H1 (cell line): ENCODE measurements around the gene TAF11L14. TPM values are rescaled to one million over a fixed set of nuclear protein-coding genes. Genes with fewer than 3 reads are reported as not detected.

ENCODE experiments used
- CTCF ChIA-PET: fragments of 300-600 bp; sonication (Branson Sonifier 250); formaldehyde crosslinking; loops from one replicate; lab custom pipeline; 2021; ENCODE audit not compliant: partially characterized antibody; lab: Charles Lee
- POLR2A ChIA-PET: fragments of 300-600 bp; sonication (Branson Sonifier 250); formaldehyde crosslinking; loops from one replicate; lab custom pipeline; 2021; ENCODE audit warnings: inconsistent platforms; ENCODE audit not compliant: partially characterized antibody; lab: Charles Lee
- DNase-seq, 2 experiments: peaks; one replicate each; pipeline versions ENCODE4 v3.0.0 to v3.0.0-alpha.2; 2010 to 2022; ENCODE audit warnings: low spot score in 2 of 2, low read depth in 1 of 2, mixed read lengths in 1 of 2
- FAIRE-seq: peaks from 2 replicates; lab custom pipeline; 2011; peaks lifted over from hg19 to GRCh38; lab: Jason Lieb, UNC
- H2AFZ ChIP-seq: 2 replicates; pipeline ENCODE4 v1.8.1; 2012; ENCODE audit warnings: low read length, inconsistent platforms
- H2AK5ac ChIP-seq: 2 replicates; pipeline ENCODE4 v1.6.1; 2013; ENCODE audit warnings: low read depth, low read length
- H2BK120ac ChIP-seq: replicated peaks from 2 replicates; pipeline ENCODE3; 2013; ENCODE audit warnings: low read depth, low read length, inconsistent platforms
- H2BK12ac ChIP-seq: 2 replicates; pipeline ENCODE4 v1.6.1; 2013; ENCODE audit warnings: low read depth, low read length
- H2BK15ac ChIP-seq: 2 replicates; pipeline ENCODE4 v1.6.1; 2013; ENCODE audit warnings: low read length
- H2BK20ac ChIP-seq: 2 replicates; pipeline ENCODE4 v1.6.1; 2013; ENCODE audit warnings: low read length
- H2BK5ac ChIP-seq: 2 replicates; pipeline ENCODE4 v1.6.1; 2013; ENCODE audit warnings: low read depth, low read length
- H3K14ac ChIP-seq: 2 replicates; pipeline ENCODE4 v1.6.1; 2013; ENCODE audit warnings: inconsistent platforms; ENCODE audit not compliant: insufficient read length
- H3K18ac ChIP-seq: 2 replicates; pipeline ENCODE4 v1.6.1; 2013; ENCODE audit warnings: low read length; ENCODE audit errors: extremely low read depth
- H3K23ac ChIP-seq: 2 replicates; pipeline ENCODE4 v1.6.1; 2013; ENCODE audit warnings: inconsistent platforms; ENCODE audit not compliant: insufficient read length
- H3K23me2 ChIP-seq: 2 replicates; pipeline ENCODE4 v1.6.1; 2013; ENCODE audit warnings: low read depth, low read length
- H3K27ac ChIP-seq: 2 replicates; pipeline ENCODE4 v1.6.1; 2011; ENCODE audit warnings: low read depth, low read length, inconsistent platforms
- H3K27me3 ChIP-seq, 4 experiments: replicated peaks in 1 of 4; 1 replicate in 1 of 4; 2 replicates in 3 of 4; pipeline versions ENCODE4 v1.6.1 to v1.8.1; 2011 to 2013; ENCODE audit warnings: low read length in 3 of 4, mild to moderate bottlenecking in 3 of 4, inconsistent platforms in 2 of 4, mixed read lengths in 2 of 4, moderate library complexity in 1 of 4; ENCODE audit not compliant: control insufficient read depth in 3 of 4, insufficient read depth in 3 of 4; ENCODE audit errors: extremely low read depth in 1 of 4
- H3K36me3 ChIP-seq, 4 experiments: 2 replicates each; pipeline versions ENCODE4 v1.6.1 to v1.8.1; 2011 to 2013; ENCODE audit warnings: mild to moderate bottlenecking in 4 of 4, low read length in 3 of 4, moderate library complexity in 2 of 4, control low read depth in 1 of 4, inconsistent platforms in 1 of 4; ENCODE audit not compliant: insufficient read depth in 4 of 4, control insufficient read depth in 2 of 4
- H3K4ac ChIP-seq: replicated peaks from 2 replicates; pipeline ENCODE3; 2013; ENCODE audit warnings: low read length, low read depth, mixed read lengths, inconsistent platforms; ENCODE audit not compliant: insufficient read length
- H3K4me1 ChIP-seq, 4 experiments: replicated peaks in 1 of 4; 1 replicate in 1 of 4; 2 replicates in 3 of 4; pipeline versions ENCODE4 v1.6.1 to v1.8.1; 2011 to 2013; ENCODE audit warnings: low read length in 3 of 4, inconsistent platforms in 2 of 4, mixed read lengths in 1 of 4; ENCODE audit not compliant: insufficient read depth in 4 of 4, control insufficient read depth in 3 of 4
- H3K4me2 ChIP-seq, 2 experiments: 2 replicates each; pipeline versions ENCODE4 v1.6.1 to v1.8.1; 2011 to 2013; ENCODE audit warnings: low read depth in 2 of 2, low read length in 2 of 2, control low read depth in 1 of 2, inconsistent platforms in 1 of 2, mild to moderate bottlenecking in 1 of 2; ENCODE audit not compliant: insufficient read depth in 1 of 2
- H3K4me3 ChIP-seq, 4 experiments: fragments of 200-600, 300-600 bp in 1 of 4; sonication (generic), shearing (Covaris generic), sonication (Bioruptor Twin) in 1 of 4; 2 replicates each; pipeline versions ENCODE4 v1.5.1 to v1.8.1; 2011 to 2016; ENCODE audit warnings: low read length in 4 of 4, low read depth in 3 of 4, control low read depth in 2 of 4, inconsistent platforms in 2 of 4, mild to moderate bottlenecking in 2 of 4, mixed read lengths in 1 of 4, moderate library complexity in 1 of 4; ENCODE audit not compliant: insufficient read depth in 2 of 4; ENCODE audit errors: extremely low read depth in 1 of 4
- H3K56ac ChIP-seq: replicated peaks from 2 replicates; pipeline ENCODE3; 2013; ENCODE audit warnings: low read depth, mild to moderate bottlenecking, mixed read lengths, low read length, inconsistent platforms; ENCODE audit not compliant: insufficient read length
- H3K79me1 ChIP-seq: 2 replicates; pipeline ENCODE4 v1.6.1; 2013; ENCODE audit warnings: low read depth, low read length, control low read depth
- H3K79me2 ChIP-seq, 2 experiments: 2 replicates each; pipeline versions ENCODE4 v1.6.1 to v1.8.1; 2012 to 2013; ENCODE audit warnings: low read length in 2 of 2, mild to moderate bottlenecking in 2 of 2, inconsistent platforms in 1 of 2; ENCODE audit not compliant: insufficient read depth in 2 of 2, control insufficient read depth in 1 of 2
- H3K9ac ChIP-seq, 4 experiments: replicated peaks in 1 of 4; 1 replicate in 1 of 4; 2 replicates in 3 of 4; pipeline versions ENCODE4 v1.6.1 to v1.8.1; 2011 to 2013; ENCODE audit warnings: low read depth in 3 of 4, low read length in 3 of 4, control low read depth in 2 of 4, mild to moderate bottlenecking in 2 of 4, moderate library complexity in 2 of 4, inconsistent platforms in 1 of 4; ENCODE audit errors: extremely low read depth in 1 of 4
- H3K9me3 ChIP-seq, 2 experiments: 2 replicates each; pipeline versions ENCODE4 v1.6.1 to v1.8.1; 2012 to 2013; ENCODE audit warnings: mild to moderate bottlenecking in 2 of 2, moderate library complexity in 2 of 2, control low read depth in 1 of 2, inconsistent platforms in 1 of 2, low read depth in 1 of 2, low read length in 1 of 2, mixed read lengths in 1 of 2; ENCODE audit not compliant: insufficient read depth in 2 of 2
- H4K20me1 ChIP-seq, 2 experiments: replicated peaks in 1 of 2; 2 replicates each; pipeline versions ENCODE3 to v1.8.1; 2011 to 2013; ENCODE audit warnings: inconsistent platforms in 2 of 2, low read length in 2 of 2, mild to moderate bottlenecking in 1 of 2; ENCODE audit not compliant: insufficient read depth in 2 of 2, control insufficient read depth in 1 of 2
- H4K5ac ChIP-seq: 2 replicates; pipeline ENCODE4 v1.6.1; 2013; ENCODE audit warnings: low read length, low read depth, mixed read lengths, inconsistent platforms; ENCODE audit not compliant: insufficient read length
- H4K8ac ChIP-seq: 2 replicates; pipeline ENCODE4 v1.8.0; 2013; ENCODE audit warnings: mild to moderate bottlenecking, moderate library complexity, low read length, inconsistent platforms; ENCODE audit not compliant: insufficient read depth; ENCODE audit errors: extremely low read depth
- H4K91ac ChIP-seq: replicated peaks from 2 replicates; pipeline ENCODE3; 2013; ENCODE audit warnings: low read length, mixed read lengths, inconsistent platforms; ENCODE audit not compliant: insufficient read length
- CTCF ChIP-seq, 3 experiments: IDR thresholded peaks; 1 replicate in 2 of 3; 2 replicates in 1 of 3; pipeline versions ENCODE4 v1.5.1 to v1.6.1; 2011; ENCODE audit warnings: low read length in 3 of 3, mild to moderate bottlenecking in 3 of 3, inconsistent platforms in 2 of 3, low read depth in 1 of 3, moderate library complexity in 1 of 3; ENCODE audit not compliant: insufficient read depth in 1 of 3; ENCODE audit errors: control extremely low read depth in 1 of 3
- FOSL1 ChIP-seq: IDR thresholded peaks from 2 replicates; pipeline ENCODE4 v1.6.1; 2011; ENCODE audit warnings: mild to moderate bottlenecking, low read depth, low read length, moderate library complexity; ENCODE audit not compliant: insufficient read depth
- HDAC2 ChIP-seq, 2 experiments: fragments of 300-600 bp in 1 of 2; sonication (generic) in 1 of 2; IDR thresholded peaks; 2 replicates each; pipeline ENCODE4 v1.6.1; 2011 to 2012; ENCODE audit warnings: low read depth in 2 of 2, low read length in 2 of 2, mild to moderate bottlenecking in 2 of 2, moderate library complexity in 2 of 2, borderline replicate concordance in 1 of 2, inconsistent platforms in 1 of 2
- JUND ChIP-seq: IDR thresholded peaks from 2 replicates; pipeline ENCODE4 v1.6.1; 2011; ENCODE audit warnings: mild to moderate bottlenecking, improper control_type of control experiment, low read length
- PHF8 ChIP-seq: fragments of 200-600 bp; sonication (generic); conservative IDR thresholded peaks from 2 replicates; pipeline ENCODE4 v1.7.1; 2012; ENCODE audit warnings: low read depth, mild to moderate bottlenecking, inconsistent platforms, low read length, moderate library complexity
- RFX5 ChIP-seq: IDR thresholded peaks from 2 replicates; pipeline ENCODE4 v1.6.1; 2011; ENCODE audit warnings: low read depth, low read length, improper control_type of control experiment, borderline replicate concordance
- SIRT6 ChIP-seq: IDR thresholded peaks from one replicate; pipeline ENCODE4 v1.7.1; 2012; ENCODE audit warnings: low read length, inconsistent platforms
- SIX5 ChIP-seq: IDR thresholded peaks from 2 replicates; pipeline ENCODE4 v1.6.1; 2011; ENCODE audit warnings: mild to moderate bottlenecking, low read depth, low read length
- TAF7 ChIP-seq: optimal IDR thresholded peaks from 2 replicates; pipeline ENCODE3; 2011; ENCODE audit warnings: low read depth, mild to moderate bottlenecking, inconsistent platforms, low read length, moderate library complexity, borderline replicate concordance
- WGBS, 2 experiments: shearing (Covaris generic) in 1 of 2; methylation state at CpG; one replicate each; pipeline versions ENCODE4 v1.1.6 to v1.1.7; 2013 to 2015; ENCODE audit warnings: low lambda C conversion rate in 2 of 2, mixed read lengths in 2 of 2, inconsistent platforms in 1 of 2, low coverage in 1 of 2, missing lambda C conversion rate in 1 of 2; ENCODE audit not compliant: insufficient replicate concordance in 2 of 2, insufficient coverage in 1 of 2, insufficient read length in 1 of 2; ENCODE audit errors: extremely low coverage in 1 of 2, missing lambda C conversion rate in 1 of 2; 5-methylcytosine and 5-hydroxymethylcytosine counted together
- polyA plus RNA-seq, 7 experiments: library from polyadenylated mRNA; depleted of rRNA in 3 of 7; stranded (reverse) in 5 of 7; unstranded in 2 of 7; fragments of >200 nt in 5 of 7; fragments of 200-250 nt in 2 of 7; gene quantifications; 1 replicate in 5 of 7; 2 replicates in 1 of 7; 4 replicates in 1 of 7; pipeline versions ENCODE4 v1.2.1 to v1.2.3, GENCODE V29; 2011 to 2013; ENCODE audit warnings: missing spikeins in 2 of 7, mixed read lengths in 2 of 7
- total RNA-seq: library from RNA; stranded (reverse); fragmentation: NEBNext Ultra II Directional; extraction: Animal tissue kit (Norgen Biotek cat#: 25700); gene quantifications from 2 replicates; pipeline ENCODE4 v1.2.1, GENCODE V29; 2021

TAF11L14 gene
- total and polyA plus RNA-seq, 2 of the 8 experiments (the other 6 are each of a cell fraction or from before 2014, with no cell fraction given), result not detected

- Histone ChIP-seq H3K56ac (no peak overlapping the region), H3K9ac (no peak overlapping the region), H3K23ac (no peak overlapping the region), H3K23me2 (no peaks in the 10 kb centered on the region), H2BK120ac (no peak overlapping the region), H3K79me1 (no peaks in the 10 kb centered on the region), H4K5ac (no peak overlapping the region), H3K4me1 (peaks cover 0 to 3% (median 0%) of the 10 kb centered on the region in 4 experiments; a peak in 1 of 7 replicates), H3K4ac (no peak overlapping the region), H3K27ac (no peak overlapping the region), H3K18ac (no peak overlapping the region), H2AFZ (no peak overlapping the region), H3K14ac (no peak overlapping the region), H2BK20ac (no peak overlapping the region), H4K91ac (no peak overlapping the region), H2BK12ac (no peak overlapping the region), H4K8ac (no peak overlapping the region), H3K4me3 (no peak overlapping the region), H3K4me2 (no peak overlapping the region), H2BK15ac (no peak overlapping the region), H2AK5ac (no peak overlapping the region), H3K27me3 (no peaks in the 10 kb centered on the region), H4K20me1 (no peaks in the 10 kb centered on the region), H3K9me3 (peaks cover 0 to 6% of the 10 kb centered on the region in 2 experiments; a peak in 1 of 4 replicates), H3K36me3 (no peaks in the 10 kb centered on the region), H3K79me2 (no peaks in the 10 kb centered on the region), H2BK5ac (no peak overlapping the region)
- CTCF ChIA-PET, result interaction anchor here (1.1 kb wide), 1 partner anchor 45 kb away, joined by 4 read pairs; no protein-coding TSS in a partner anchor
- FAIRE-seq (no peak), DNase-seq (no peak)
- TF ChIP-seq PHF8 (no peak), SIRT6 (no peak), RFX5 (no peak), FOSL1 (no peak), HDAC2 (IDR thresholded peaks at IDR 0.05; ENCODE audit: borderline replicate concordance in 1 of 2, low read depth in 2 of 2, low read length in 2 of 2) (no peak), SIX5 (no peak), JUND (no peak), TAF7 (no peak), CTCF (IDR thresholded peaks at IDR 0.05; ENCODE audit: control extremely low read depth in 1 of 3, insufficient read depth in 1 of 3, low read depth in 1 of 3, low read length in 3 of 3) (no peak)
- WGBS, 2 experiments, result 93% methylated on average over 2 of the region's 2 CpGs; no CpG with 5 or more reads in 1 of the 2 experiments
- POLR2A ChIA-PET, result no interaction called here
Measured at GRCh38 chr5:17665836-17666235, 31.6 kb downstream of the TAF11L14 start.
